RCC 7860 (cell line): ENCODE data around the gene SMOC1.
A peak's percentile ranks its signal among the peaks of the same experiment; 100 is the strongest.

Source experiments
- DNase-seq: peaks from one replicate; pipeline ENCODE4 v3.0.0-alpha.2; 2015; ENCODE audit warnings: low spot score
- FAIRE-seq: peaks from 2 replicates; lab custom pipeline; 2012; peaks lifted over from hg19 to GRCh38; lab: Jason Lieb, UNC

The SMOC1 gene

GRCh38 chr14:69973846-69974245 lies 94.6 kb downstream of the SMOC1 start:
- FAIRE-seq (no peak), DNase-seq (no peak)

GRCh38 chr14:69979882-69980281 lies 100.7 kb downstream of the SMOC1 start:
- DNase-seq (no peak), FAIRE-seq (no peak)

GRCh38 chr14:69980457-69981425 lies 101.5 kb downstream of the SMOC1 start:
- DNase-seq: no peak
- FAIRE-seq: no peak

GRCh38 chr14:69982220-69982839 lies 103.1 kb downstream of the SMOC1 start:
- DNase-seq (no peak), FAIRE-seq (no peak)

GRCh38 chr14:69982886-69983285 lies 103.7 kb downstream of the SMOC1 start:
- DNase-seq (no peak), FAIRE-seq (no peak)

GRCh38 chr14:69983317-69983716 lies 104.1 kb downstream of the SMOC1 start:
- FAIRE-seq: no peak
- DNase-seq: no peak

- DNase-seq (no peak), FAIRE-seq (no peak)
These were observed 106.2 kb downstream of the SMOC1 start for GRCh38 chr14:69985463-69985862.

- no peak for DNase-seq
- FAIRE-seq: no peak
These were observed 107.1 kb downstream of the SMOC1 start for GRCh38 chr14:69986336-69986735.

GRCh38 chr14:69987406-69988121 lies 108.3 kb downstream of the SMOC1 start:
- DNase-seq (no peak), FAIRE-seq (no peak)

GRCh38 chr14:69988979-69989378 lies 109.8 kb downstream of the SMOC1 start:
- FAIRE-seq: no peak
- no peak for DNase-seq

GRCh38 chr14:69989622-69990021 lies 110.4 kb downstream of the SMOC1 start:
- FAIRE-seq: no peak
- DNase-seq: no peak

- FAIRE-seq (no peak), DNase-seq (no peak)
These were observed 111.1 kb downstream of the SMOC1 start for GRCh38 chr14:69990323-69990722.

- no peak for FAIRE-seq
- no peak for DNase-seq
These were observed 112.2 kb downstream of the SMOC1 start for GRCh38 chr14:69991422-69991821.

GRCh38 chr14:69992564-69992963 lies 113.3 kb downstream of the SMOC1 start:
- FAIRE-seq: no peak

GRCh38 chr14:69993326-69993725 lies 114.1 kb downstream of the SMOC1 start:
- DNase-seq: no peak
- FAIRE-seq: no peak

More at GRCh38 chr14:69992564-69992963, 113.3 kb downstream of the SMOC1 start:
- no peak for DNase-seq

- FAIRE-seq: no peak
- no peak for DNase-seq
These were observed 114.8 kb downstream of the SMOC1 start for GRCh38 chr14:69994002-69994401.

- FAIRE-seq (no peak), DNase-seq (peak; percentile 25)
These were observed 117.0 kb downstream of the SMOC1 start for GRCh38 chr14:69996216-69996615.

GRCh38 chr14:69997849-69998248 lies 118.6 kb downstream of the SMOC1 start:
- FAIRE-seq: no peak
- DNase-seq: peak; percentile 45

- DNase-seq: peak; percentile 81
- no peak for FAIRE-seq
These were observed 120.1 kb downstream of the SMOC1 start for GRCh38 chr14:69999261-69999674.

GRCh38 chr14:70000601-70001000 lies 121.4 kb downstream of the SMOC1 start:
- peak; percentile 39 for FAIRE-seq
- peak; percentile 71 for DNase-seq

GRCh38 chr14:70002589-70003346 lies 123.6 kb downstream of the SMOC1 start:
- FAIRE-seq (no peak), DNase-seq (no peak)
